ENCODE data around the gene KRT40.
"Not testable (repeated sequence)": the region's sequence is repeated elsewhere in the genome, so short reads cannot be mapped to it uniquely, and the experiment has no call there.

KRT40 gene

GRCh38 chr17:41004397-41004796 is 20.3 kb upstream of the KRT40 start:
- H3K36me3 ChIP-seq (replicated peaks; ENCODE audit: low read depth, low read length): no peaks in the 10 kb centered on the region
- H3K4me3 ChIP-seq (ENCODE audit: low read length): no peak overlapping the region
- H4K20me1 ChIP-seq (ENCODE audit: insufficient read depth, low read length): no peaks in the 10 kb centered on the region
- H3K27ac ChIP-seq (ENCODE audit: low read length): no peak overlapping the region
- H3K79me2 ChIP-seq (ENCODE audit: low read length): no peaks in the 10 kb centered on the region
- no peak overlapping the region for H3K4me2 ChIP-seq (ENCODE audit: low read length)
- H3K27me3 ChIP-seq (ENCODE audit: low read depth, low read length): peaks cover 27% of the 10 kb centered on the region
- TF ChIP-seq EZH2phosphoT487 (IDR thresholded peaks at IDR 0.05; ENCODE audit: low read depth): no peak
- TF ChIP-seq, protein P1, sequence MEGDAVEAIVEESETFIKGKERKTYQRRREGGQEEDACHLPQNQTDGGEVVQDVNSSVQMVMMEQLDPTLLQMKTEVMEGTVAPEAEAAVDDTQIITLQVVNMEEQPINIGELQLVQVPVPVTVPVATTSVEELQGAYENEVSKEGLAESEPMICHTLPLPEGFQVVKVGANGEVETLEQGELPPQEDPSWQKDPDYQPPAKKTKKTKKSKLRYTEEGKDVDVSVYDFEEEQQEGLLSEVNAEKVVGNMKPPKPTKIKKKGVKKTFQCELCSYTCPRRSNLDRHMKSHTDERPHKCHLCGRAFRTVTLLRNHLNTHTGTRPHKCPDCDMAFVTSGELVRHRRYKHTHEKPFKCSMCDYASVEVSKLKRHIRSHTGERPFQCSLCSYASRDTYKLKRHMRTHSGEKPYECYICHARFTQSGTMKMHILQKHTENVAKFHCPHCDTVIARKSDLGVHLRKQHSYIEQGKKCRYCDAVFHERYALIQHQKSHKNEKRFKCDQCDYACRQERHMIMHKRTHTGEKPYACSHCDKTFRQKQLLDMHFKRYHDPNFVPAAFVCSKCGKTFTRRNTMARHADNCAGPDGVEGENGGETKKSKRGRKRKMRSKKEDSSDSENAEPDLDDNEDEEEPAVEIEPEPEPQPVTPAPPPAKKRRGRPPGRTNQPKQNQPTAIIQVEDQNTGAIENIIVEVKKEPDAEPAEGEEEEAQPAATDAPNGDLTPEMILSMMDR (IDR thresholded peaks at IDR 0.05; ENCODE audit: low read depth, low read length): no peak
- H3K9me3 ChIP-seq (ENCODE audit: insufficient read depth, low read length): no peaks in the 10 kb centered on the region
- H2AFZ ChIP-seq (ENCODE audit: low read depth, low read length): no peak overlapping the region
- no peak overlapping the region for H3K9ac ChIP-seq (ENCODE audit: low read length)
- no peaks in the 10 kb centered on the region for H3K4me1 ChIP-seq (ENCODE audit: low read length)

DNA sequence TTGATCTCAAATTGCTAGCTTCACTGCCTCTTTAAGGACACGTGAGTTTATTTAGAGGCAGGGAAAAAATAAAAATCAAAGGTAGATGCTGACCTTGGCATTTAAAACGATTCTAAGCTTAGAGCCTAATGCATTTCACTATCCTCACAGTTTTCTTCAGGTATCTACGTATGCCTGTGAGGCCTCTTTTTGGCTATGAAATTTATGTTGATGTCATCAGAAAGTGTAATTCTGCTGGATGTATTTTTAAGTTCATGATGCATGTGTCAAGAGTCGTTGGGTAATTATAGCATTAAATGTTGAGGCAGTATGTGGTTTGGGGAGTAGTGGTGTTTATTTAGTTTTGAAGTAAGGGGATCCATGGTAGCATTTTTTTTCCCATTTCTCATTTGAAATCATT is 19.8 kb upstream of the KRT40 start:
- H3K9ac ChIP-seq (ENCODE audit: low read length): no peak overlapping the region
- H3K4me3 ChIP-seq (ENCODE audit: low read length): no peak overlapping the region
- no peak overlapping the region for H2AFZ ChIP-seq (ENCODE audit: low read depth, low read length)
- H3K9me3 ChIP-seq (ENCODE audit: insufficient read depth, low read length): no peaks in the 10 kb centered on the region
- no peak overlapping the region for H3K4me2 ChIP-seq (ENCODE audit: low read length)
- peaks cover 29% of the 10 kb centered on the region for H3K27me3 ChIP-seq (ENCODE audit: low read depth, low read length)
- TF ChIP-seq EZH2phosphoT487 (IDR thresholded peaks at IDR 0.05; ENCODE audit: low read depth): no peak
- TF ChIP-seq, protein P1 (IDR thresholded peaks at IDR 0.05; ENCODE audit: low read depth, low read length): no peak
- H3K4me1 ChIP-seq (ENCODE audit: low read length): no peaks in the 10 kb centered on the region
- no peaks in the 10 kb centered on the region for H3K36me3 ChIP-seq (replicated peaks; ENCODE audit: low read depth, low read length)
- no peaks in the 10 kb centered on the region for H4K20me1 ChIP-seq (ENCODE audit: insufficient read depth, low read length)
- H3K79me2 ChIP-seq (ENCODE audit: low read length): no peaks in the 10 kb centered on the region
- H3K27ac ChIP-seq (ENCODE audit: low read length): no peak overlapping the region

GRCh38 chr17:41002814-41003213 is 18.7 kb upstream of the KRT40 start:
- Histone ChIP-seq H2AFZ (ENCODE audit: low read depth, low read length) (no peak overlapping the region), H3K9me3 (ENCODE audit: insufficient read depth, low read length) (no peaks in the 10 kb centered on the region), H3K9ac (ENCODE audit: low read length) (no peak overlapping the region), H3K4me1 (ENCODE audit: low read length) (no peaks in the 10 kb centered on the region), H3K36me3 (replicated peaks; ENCODE audit: low read depth, low read length) (no peaks in the 10 kb centered on the region), H3K27ac (ENCODE audit: low read length) (no peak overlapping the region), H3K4me2 (ENCODE audit: low read length) (no peak overlapping the region), H3K79me2 (ENCODE audit: low read length) (no peaks in the 10 kb centered on the region), H3K27me3 (ENCODE audit: low read depth, low read length) (peaks cover 38% of the 10 kb centered on the region), H4K20me1 (ENCODE audit: insufficient read depth, low read length) (no peaks in the 10 kb centered on the region), H3K4me3 (ENCODE audit: low read length) (no peak overlapping the region)
- TF ChIP-seq, protein P1 (IDR thresholded peaks at IDR 0.05; ENCODE audit: low read depth, low read length): no peak
- TF ChIP-seq EZH2phosphoT487 (IDR thresholded peaks at IDR 0.05; ENCODE audit: low read depth): no peak

GRCh38 chr17:41001795-41002194 is 17.7 kb upstream of the KRT40 start:
- H3K79me2 ChIP-seq (ENCODE audit: low read length): no peaks in the 10 kb centered on the region
- no peaks in the 10 kb centered on the region for H3K9me3 ChIP-seq (ENCODE audit: insufficient read depth, low read length)
- H3K9ac ChIP-seq (ENCODE audit: low read length): no peak overlapping the region
- TF ChIP-seq EZH2phosphoT487 (IDR thresholded peaks at IDR 0.05; ENCODE audit: low read depth): no peak
- TF ChIP-seq, protein P1 (IDR thresholded peaks at IDR 0.05; ENCODE audit: low read depth, low read length): no peak
- no peak overlapping the region for H3K4me3 ChIP-seq (ENCODE audit: low read length)
- H4K20me1 ChIP-seq (ENCODE audit: insufficient read depth, low read length): no peaks in the 10 kb centered on the region
- H3K36me3 ChIP-seq (replicated peaks; ENCODE audit: low read depth, low read length): no peaks in the 10 kb centered on the region
- no peak overlapping the region for H3K4me2 ChIP-seq (ENCODE audit: low read length)
- no peak overlapping the region for H3K27ac ChIP-seq (ENCODE audit: low read length)
- no peak overlapping the region for H2AFZ ChIP-seq (ENCODE audit: low read depth, low read length)
- H3K4me1 ChIP-seq (ENCODE audit: low read length): no peaks in the 10 kb centered on the region
- peaks cover 48% of the 10 kb centered on the region for H3K27me3 ChIP-seq (ENCODE audit: low read depth, low read length)

GRCh38 chr17:40999563-40999962 is 15.4 kb upstream of the KRT40 start, which contains the start of gene KRTAP3-2:
TSS of gene KRTAP3-2 (minus strand) at chr17:40999906. CDS start at chr17:40999853, 53 bp downstream.
- not testable (repeated sequence) for H3K4me2 ChIP-seq (ENCODE audit: low read length); H3K4me1 ChIP-seq (ENCODE audit: low read length); H3K79me2 ChIP-seq (ENCODE audit: low read length); H3K9me3 ChIP-seq (ENCODE audit: insufficient read depth, low read length); H2AFZ ChIP-seq (ENCODE audit: low read depth, low read length); H3K36me3 ChIP-seq (replicated peaks; ENCODE audit: low read depth, low read length); H3K27ac ChIP-seq (ENCODE audit: low read length); H3K4me3 ChIP-seq (ENCODE audit: low read length); H3K9ac ChIP-seq (ENCODE audit: low read length); H4K20me1 ChIP-seq (ENCODE audit: insufficient read depth, low read length)
- peaks cover 46% of the 10 kb centered on the region for H3K27me3 ChIP-seq (ENCODE audit: low read depth, low read length)
